H1 (cell line): Measurements from ENCODE around the gene APOL6. TPM values are rescaled to one million over a fixed set of nuclear protein-coding genes. Genes with fewer than 3 reads are reported as not detected.

Experiments
- CTCF ChIA-PET: fragments of 300-600 bp; sonication (Branson Sonifier 250); formaldehyde crosslinking; loops from one replicate; lab custom pipeline; 2021; ENCODE audit not compliant: partially characterized antibody; lab: Charles Lee
- POLR2A ChIA-PET: fragments of 300-600 bp; sonication (Branson Sonifier 250); formaldehyde crosslinking; loops from one replicate; lab custom pipeline; 2021; ENCODE audit warnings: inconsistent platforms; ENCODE audit not compliant: partially characterized antibody; lab: Charles Lee
- DNase-seq, 2 experiments: peaks; one replicate each; pipeline versions ENCODE4 v3.0.0 to v3.0.0-alpha.2; 2010 to 2022; ENCODE audit warnings: low spot score in 2 of 2, low read depth in 1 of 2, mixed read lengths in 1 of 2
- FAIRE-seq: peaks from 2 replicates; lab custom pipeline; 2011; peaks lifted over from hg19 to GRCh38; lab: Jason Lieb, UNC
- H2AFZ ChIP-seq: 2 replicates; pipeline ENCODE4 v1.8.1; 2012; ENCODE audit warnings: low read length, inconsistent platforms
- H2AK5ac ChIP-seq: 2 replicates; pipeline ENCODE4 v1.6.1; 2013; ENCODE audit warnings: low read depth, low read length
- H2BK120ac ChIP-seq: replicated peaks from 2 replicates; pipeline ENCODE3; 2013; ENCODE audit warnings: low read depth, low read length, inconsistent platforms
- H2BK12ac ChIP-seq: 2 replicates; pipeline ENCODE4 v1.6.1; 2013; ENCODE audit warnings: low read depth, low read length
- H2BK15ac ChIP-seq: 2 replicates; pipeline ENCODE4 v1.6.1; 2013; ENCODE audit warnings: low read length
- H2BK20ac ChIP-seq: 2 replicates; pipeline ENCODE4 v1.6.1; 2013; ENCODE audit warnings: low read length
- H2BK5ac ChIP-seq: 2 replicates; pipeline ENCODE4 v1.6.1; 2013; ENCODE audit warnings: low read depth, low read length
- H3K14ac ChIP-seq: 2 replicates; pipeline ENCODE4 v1.6.1; 2013; ENCODE audit warnings: inconsistent platforms; ENCODE audit not compliant: insufficient read length
- H3K18ac ChIP-seq: 2 replicates; pipeline ENCODE4 v1.6.1; 2013; ENCODE audit warnings: low read length; ENCODE audit errors: extremely low read depth
- H3K23ac ChIP-seq: 2 replicates; pipeline ENCODE4 v1.6.1; 2013; ENCODE audit warnings: inconsistent platforms; ENCODE audit not compliant: insufficient read length
- H3K23me2 ChIP-seq: 2 replicates; pipeline ENCODE4 v1.6.1; 2013; ENCODE audit warnings: low read depth, low read length
- H3K27ac ChIP-seq: 2 replicates; pipeline ENCODE4 v1.6.1; 2011; ENCODE audit warnings: low read depth, low read length, inconsistent platforms
- H3K27me3 ChIP-seq, 4 experiments: replicated peaks in 1 of 4; 1 replicate in 1 of 4; 2 replicates in 3 of 4; pipeline versions ENCODE4 v1.6.1 to v1.8.1; 2011 to 2013; ENCODE audit warnings: low read length in 3 of 4, mild to moderate bottlenecking in 3 of 4, inconsistent platforms in 2 of 4, mixed read lengths in 2 of 4, moderate library complexity in 1 of 4; ENCODE audit not compliant: control insufficient read depth in 3 of 4, insufficient read depth in 3 of 4; ENCODE audit errors: extremely low read depth in 1 of 4
- H3K36me3 ChIP-seq, 4 experiments: 2 replicates each; pipeline versions ENCODE4 v1.6.1 to v1.8.1; 2011 to 2013; ENCODE audit warnings: mild to moderate bottlenecking in 4 of 4, low read length in 3 of 4, moderate library complexity in 2 of 4, control low read depth in 1 of 4, inconsistent platforms in 1 of 4; ENCODE audit not compliant: insufficient read depth in 4 of 4, control insufficient read depth in 2 of 4
- H3K4ac ChIP-seq: replicated peaks from 2 replicates; pipeline ENCODE3; 2013; ENCODE audit warnings: low read length, low read depth, mixed read lengths, inconsistent platforms; ENCODE audit not compliant: insufficient read length
- H3K4me1 ChIP-seq, 4 experiments: replicated peaks in 1 of 4; 1 replicate in 1 of 4; 2 replicates in 3 of 4; pipeline versions ENCODE4 v1.6.1 to v1.8.1; 2011 to 2013; ENCODE audit warnings: low read length in 3 of 4, inconsistent platforms in 2 of 4, mixed read lengths in 1 of 4; ENCODE audit not compliant: insufficient read depth in 4 of 4, control insufficient read depth in 3 of 4
- H3K4me2 ChIP-seq, 2 experiments: 2 replicates each; pipeline versions ENCODE4 v1.6.1 to v1.8.1; 2011 to 2013; ENCODE audit warnings: low read depth in 2 of 2, low read length in 2 of 2, control low read depth in 1 of 2, inconsistent platforms in 1 of 2, mild to moderate bottlenecking in 1 of 2; ENCODE audit not compliant: insufficient read depth in 1 of 2
- H3K4me3 ChIP-seq, 4 experiments: fragments of 200-600, 300-600 bp in 1 of 4; sonication (generic), shearing (Covaris generic), sonication (Bioruptor Twin) in 1 of 4; 2 replicates each; pipeline versions ENCODE4 v1.5.1 to v1.8.1; 2011 to 2016; ENCODE audit warnings: low read length in 4 of 4, low read depth in 3 of 4, control low read depth in 2 of 4, inconsistent platforms in 2 of 4, mild to moderate bottlenecking in 2 of 4, mixed read lengths in 1 of 4, moderate library complexity in 1 of 4; ENCODE audit not compliant: insufficient read depth in 2 of 4; ENCODE audit errors: extremely low read depth in 1 of 4
- H3K56ac ChIP-seq: replicated peaks from 2 replicates; pipeline ENCODE3; 2013; ENCODE audit warnings: low read depth, mild to moderate bottlenecking, mixed read lengths, low read length, inconsistent platforms; ENCODE audit not compliant: insufficient read length
- H3K79me1 ChIP-seq: 2 replicates; pipeline ENCODE4 v1.6.1; 2013; ENCODE audit warnings: low read depth, low read length, control low read depth
- H3K79me2 ChIP-seq, 2 experiments: 2 replicates each; pipeline versions ENCODE4 v1.6.1 to v1.8.1; 2012 to 2013; ENCODE audit warnings: low read length in 2 of 2, mild to moderate bottlenecking in 2 of 2, inconsistent platforms in 1 of 2; ENCODE audit not compliant: insufficient read depth in 2 of 2, control insufficient read depth in 1 of 2
- H3K9ac ChIP-seq, 4 experiments: replicated peaks in 1 of 4; 1 replicate in 1 of 4; 2 replicates in 3 of 4; pipeline versions ENCODE4 v1.6.1 to v1.8.1; 2011 to 2013; ENCODE audit warnings: low read depth in 3 of 4, low read length in 3 of 4, control low read depth in 2 of 4, mild to moderate bottlenecking in 2 of 4, moderate library complexity in 2 of 4, inconsistent platforms in 1 of 4; ENCODE audit errors: extremely low read depth in 1 of 4
- H3K9me3 ChIP-seq, 2 experiments: 2 replicates each; pipeline versions ENCODE4 v1.6.1 to v1.8.1; 2012 to 2013; ENCODE audit warnings: mild to moderate bottlenecking in 2 of 2, moderate library complexity in 2 of 2, control low read depth in 1 of 2, inconsistent platforms in 1 of 2, low read depth in 1 of 2, low read length in 1 of 2, mixed read lengths in 1 of 2; ENCODE audit not compliant: insufficient read depth in 2 of 2
- H4K20me1 ChIP-seq, 2 experiments: replicated peaks in 1 of 2; 2 replicates each; pipeline versions ENCODE3 to v1.8.1; 2011 to 2013; ENCODE audit warnings: inconsistent platforms in 2 of 2, low read length in 2 of 2, mild to moderate bottlenecking in 1 of 2; ENCODE audit not compliant: insufficient read depth in 2 of 2, control insufficient read depth in 1 of 2
- H4K5ac ChIP-seq: 2 replicates; pipeline ENCODE4 v1.6.1; 2013; ENCODE audit warnings: low read length, low read depth, mixed read lengths, inconsistent platforms; ENCODE audit not compliant: insufficient read length
- H4K8ac ChIP-seq: 2 replicates; pipeline ENCODE4 v1.8.0; 2013; ENCODE audit warnings: mild to moderate bottlenecking, moderate library complexity, low read length, inconsistent platforms; ENCODE audit not compliant: insufficient read depth; ENCODE audit errors: extremely low read depth
- H4K91ac ChIP-seq: replicated peaks from 2 replicates; pipeline ENCODE3; 2013; ENCODE audit warnings: low read length, mixed read lengths, inconsistent platforms; ENCODE audit not compliant: insufficient read length
- ASH2L ChIP-seq: fragments of 200-600, 300-600 bp; sonication (generic); IDR thresholded peaks from one replicate; pipeline ENCODE4 v1.7.1; 2017; ENCODE audit warnings: low read length
- CEBPB ChIP-seq: IDR thresholded peaks from 2 replicates; pipeline ENCODE4 v1.6.1; 2012; ENCODE audit warnings: low read depth, low read length
- CTBP2 ChIP-seq: IDR thresholded peaks from 2 replicates; pipeline ENCODE4 v1.7.0; 2011; ENCODE audit warnings: borderline replicate concordance, mild to moderate bottlenecking, moderate library complexity, mixed read lengths, low read length; ENCODE audit not compliant: insufficient read depth, insufficient read length
- EGR1 ChIP-seq: IDR thresholded peaks from 2 replicates; pipeline ENCODE4 v1.6.1; 2011; ENCODE audit warnings: low read depth, low read length, borderline replicate concordance
- JUND ChIP-seq: IDR thresholded peaks from 2 replicates; pipeline ENCODE4 v1.6.1; 2011; ENCODE audit warnings: mild to moderate bottlenecking, improper control_type of control experiment, low read length
- PHF8 ChIP-seq: fragments of 200-600 bp; sonication (generic); conservative IDR thresholded peaks from 2 replicates; pipeline ENCODE4 v1.7.1; 2012; ENCODE audit warnings: low read depth, mild to moderate bottlenecking, inconsistent platforms, low read length, moderate library complexity
- RFX5 ChIP-seq: IDR thresholded peaks from 2 replicates; pipeline ENCODE4 v1.6.1; 2011; ENCODE audit warnings: low read depth, low read length, improper control_type of control experiment, borderline replicate concordance
- SIX5 ChIP-seq: IDR thresholded peaks from 2 replicates; pipeline ENCODE4 v1.6.1; 2011; ENCODE audit warnings: mild to moderate bottlenecking, low read depth, low read length
- TAF1 ChIP-seq: IDR thresholded peaks from 2 replicates; pipeline ENCODE4 v1.6.1; 2011; ENCODE audit warnings: mild to moderate bottlenecking, low read depth, low read length
- USF2 ChIP-seq: IDR thresholded peaks from 2 replicates; pipeline ENCODE4 v1.6.1; 2011; ENCODE audit warnings: low read length, improper control_type of control experiment
- WGBS, 2 experiments: shearing (Covaris generic) in 1 of 2; methylation state at CpG; one replicate each; pipeline versions ENCODE4 v1.1.6 to v1.1.7; 2013 to 2015; ENCODE audit warnings: low lambda C conversion rate in 2 of 2, mixed read lengths in 2 of 2, inconsistent platforms in 1 of 2, low coverage in 1 of 2, missing lambda C conversion rate in 1 of 2; ENCODE audit not compliant: insufficient replicate concordance in 2 of 2, insufficient coverage in 1 of 2, insufficient read length in 1 of 2; ENCODE audit errors: extremely low coverage in 1 of 2, missing lambda C conversion rate in 1 of 2; 5-methylcytosine and 5-hydroxymethylcytosine counted together
- polyA plus RNA-seq, 7 experiments: library from polyadenylated mRNA; depleted of rRNA in 3 of 7; stranded (reverse) in 5 of 7; unstranded in 2 of 7; fragments of >200 nt in 5 of 7; fragments of 200-250 nt in 2 of 7; gene quantifications; 1 replicate in 5 of 7; 2 replicates in 1 of 7; 4 replicates in 1 of 7; pipeline versions ENCODE4 v1.2.1 to v1.2.3, GENCODE V29; 2011 to 2013; ENCODE audit warnings: missing spikeins in 2 of 7, mixed read lengths in 2 of 7
- total RNA-seq: library from RNA; stranded (reverse); fragmentation: NEBNext Ultra II Directional; extraction: Animal tissue kit (Norgen Biotek cat#: 25700); gene quantifications from 2 replicates; pipeline ENCODE4 v1.2.1, GENCODE V29; 2021
- TF ChIP-seq, protein P1 (sequence below): IDR thresholded peaks from 2 replicates; pipeline ENCODE4 v1.6.1; 2012; ENCODE audit warnings: inconsistent platforms
- TF ChIP-seq, protein P2 (sequence below): IDR thresholded peaks from 2 replicates; pipeline ENCODE4 v1.6.1; 2012; ENCODE audit warnings: low read length, inconsistent platforms

The APOL6 gene
- total and polyA plus RNA-seq, 2 of the 8 experiments (the other 6 are each of a cell fraction or from before 2014, with no cell fraction given): 0.06 to 0.13 TPM

DNA sequence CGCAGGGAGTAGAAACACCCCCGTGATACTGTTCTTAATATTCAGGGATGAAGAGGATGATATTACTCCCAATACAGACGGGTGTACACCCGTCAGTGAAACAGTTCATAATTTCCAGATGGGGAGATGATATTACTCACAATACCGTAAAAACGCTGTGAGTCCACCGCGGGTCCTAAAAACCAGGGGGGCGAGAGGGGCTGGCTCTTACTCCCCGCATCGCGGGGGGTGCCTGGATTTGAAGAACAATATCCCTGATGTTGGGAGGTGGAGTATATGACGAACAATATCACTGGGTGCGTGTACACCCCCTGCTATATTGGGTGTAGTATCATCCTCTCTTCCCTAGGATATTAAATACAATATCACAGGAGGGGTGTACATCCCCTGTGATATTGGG lies 48.9 kb downstream of the APOL6 start:
- Histone ChIP-seq H3K23me2 (no peaks in the 10 kb centered on the region), H3K56ac (no peak overlapping the region), H3K18ac (no peak overlapping the region), H2AK5ac (no peak overlapping the region), H3K14ac (no peak overlapping the region), H3K9me3 (no peaks in the 10 kb centered on the region), H2BK20ac (no peak overlapping the region), H4K91ac (no peak overlapping the region), H4K5ac (no peak overlapping the region), H3K9ac (no peak overlapping the region), H3K27ac (no peak overlapping the region), H3K27me3 (no peaks in the 10 kb centered on the region), H3K36me3 (no peaks in the 10 kb centered on the region), H3K4me1 (no peaks in the 10 kb centered on the region), H3K4me2 (no peak overlapping the region), H2BK12ac (no peak overlapping the region), H2AFZ (no peak overlapping the region), H3K4ac (no peak overlapping the region), H3K79me2 (no peaks in the 10 kb centered on the region), H2BK5ac (no peak overlapping the region), H3K23ac (no peak overlapping the region), H3K79me1 (no peaks in the 10 kb centered on the region), H4K8ac (no peak overlapping the region), H2BK120ac (no peak overlapping the region), H3K4me3 (no peak overlapping the region), H4K20me1 (no peaks in the 10 kb centered on the region), H2BK15ac (no peak overlapping the region)
- 91% methylated on average over 14 of the region's 14 CpGs; no CpG with 5 or more reads in 1 of the 2 experiments for WGBS, 2 experiments
- ChIA-PET POLR2A (no interaction called here), CTCF (no interaction called here)
- DNase-seq: no peak
- FAIRE-seq: no peak
- TF ChIP-seq, protein P1, sequence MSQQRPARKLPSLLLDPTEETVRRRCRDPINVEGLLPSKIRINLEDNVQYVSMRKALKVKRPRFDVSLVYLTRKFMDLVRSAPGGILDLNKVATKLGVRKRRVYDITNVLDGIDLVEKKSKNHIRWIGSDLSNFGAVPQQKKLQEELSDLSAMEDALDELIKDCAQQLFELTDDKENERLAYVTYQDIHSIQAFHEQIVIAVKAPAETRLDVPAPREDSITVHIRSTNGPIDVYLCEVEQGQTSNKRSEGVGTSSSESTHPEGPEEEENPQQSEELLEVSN: no peak
- TF ChIP-seq ASH2L (no peak), RFX5 (no peak), PHF8 (no peak), CTBP2 (no peak), USF2 (no peak), TAF1 (no peak), JUND (no peak), CEBPB (no peak), SIX5 (no peak), EGR1 (no peak)
- TF ChIP-seq, protein P2, sequence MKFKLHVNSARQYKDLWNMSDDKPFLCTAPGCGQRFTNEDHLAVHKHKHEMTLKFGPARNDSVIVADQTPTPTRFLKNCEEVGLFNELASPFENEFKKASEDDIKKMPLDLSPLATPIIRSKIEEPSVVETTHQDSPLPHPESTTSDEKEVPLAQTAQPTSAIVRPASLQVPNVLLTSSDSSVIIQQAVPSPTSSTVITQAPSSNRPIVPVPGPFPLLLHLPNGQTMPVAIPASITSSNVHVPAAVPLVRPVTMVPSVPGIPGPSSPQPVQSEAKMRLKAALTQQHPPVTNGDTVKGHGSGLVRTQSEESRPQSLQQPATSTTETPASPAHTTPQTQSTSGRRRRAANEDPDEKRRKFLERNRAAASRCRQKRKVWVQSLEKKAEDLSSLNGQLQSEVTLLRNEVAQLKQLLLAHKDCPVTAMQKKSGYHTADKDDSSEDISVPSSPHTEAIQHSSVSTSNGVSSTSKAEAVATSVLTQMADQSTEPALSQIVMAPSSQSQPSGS: no peak
